ENCODE data around the gene ENOX1.

DNA sequence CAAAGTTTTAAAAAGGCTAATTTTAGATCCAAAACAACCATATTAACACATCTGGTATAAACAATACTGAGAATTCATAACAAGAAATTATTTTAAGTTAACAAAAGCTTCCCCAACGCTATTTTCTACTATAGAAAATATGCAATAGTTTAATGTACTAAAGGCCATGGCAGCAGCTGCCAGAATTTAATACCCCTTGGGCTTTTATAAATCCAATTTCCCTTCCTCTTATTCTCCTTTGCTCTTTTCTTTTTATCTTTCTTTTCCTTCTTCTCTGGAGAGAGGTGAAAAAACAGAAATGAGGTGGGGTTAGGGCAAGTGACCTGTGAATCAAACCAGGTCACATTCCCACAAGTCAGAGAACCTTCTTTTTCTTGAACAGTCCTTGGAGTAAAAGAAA is 58.9 kb downstream of the ENOX1 start:
- TF ChIP-seq, protein P1, sequence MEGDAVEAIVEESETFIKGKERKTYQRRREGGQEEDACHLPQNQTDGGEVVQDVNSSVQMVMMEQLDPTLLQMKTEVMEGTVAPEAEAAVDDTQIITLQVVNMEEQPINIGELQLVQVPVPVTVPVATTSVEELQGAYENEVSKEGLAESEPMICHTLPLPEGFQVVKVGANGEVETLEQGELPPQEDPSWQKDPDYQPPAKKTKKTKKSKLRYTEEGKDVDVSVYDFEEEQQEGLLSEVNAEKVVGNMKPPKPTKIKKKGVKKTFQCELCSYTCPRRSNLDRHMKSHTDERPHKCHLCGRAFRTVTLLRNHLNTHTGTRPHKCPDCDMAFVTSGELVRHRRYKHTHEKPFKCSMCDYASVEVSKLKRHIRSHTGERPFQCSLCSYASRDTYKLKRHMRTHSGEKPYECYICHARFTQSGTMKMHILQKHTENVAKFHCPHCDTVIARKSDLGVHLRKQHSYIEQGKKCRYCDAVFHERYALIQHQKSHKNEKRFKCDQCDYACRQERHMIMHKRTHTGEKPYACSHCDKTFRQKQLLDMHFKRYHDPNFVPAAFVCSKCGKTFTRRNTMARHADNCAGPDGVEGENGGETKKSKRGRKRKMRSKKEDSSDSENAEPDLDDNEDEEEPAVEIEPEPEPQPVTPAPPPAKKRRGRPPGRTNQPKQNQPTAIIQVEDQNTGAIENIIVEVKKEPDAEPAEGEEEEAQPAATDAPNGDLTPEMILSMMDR (conservative IDR thresholded peaks at IDR 0.05; ENCODE audit: low read depth, low read length): no peak
- TF ChIP-seq EZH2 (IDR thresholded peaks at IDR 0.05; ENCODE audit: low read length, unreplicated experiment) (no peak), EZH2phosphoT487 (IDR thresholded peaks at IDR 0.05; ENCODE audit: borderline replicate concordance, low read length) (no peak)
